Measurements from ENCODE around the gene KIRREL3.

The KIRREL3 gene

GRCh38 chr11:126819194-126819593, 181.4 kb downstream of the KIRREL3 start:
- no peak overlapping the region for H3K9ac ChIP-seq (ENCODE audit: low read length)

GRCh38 chr11:126817523-126818450, 182.8 kb downstream of the KIRREL3 start:
- Histone ChIP-seq H2AFZ (ENCODE audit: low read depth, low read length) (no peak overlapping the region), H3K9ac (ENCODE audit: low read length) (no peak overlapping the region), H3K9me3 (ENCODE audit: insufficient read depth, low read length) (no peaks in the 10 kb centered on the region), H3K27me3 (ENCODE audit: low read depth, low read length) (0 out of 2 replicates have a peak, but pooled peaks cover 3% of the 10 kb centered on the region), H3K4me1 (ENCODE audit: low read length) (no peaks in the 10 kb centered on the region), H3K36me3 (replicated peaks; ENCODE audit: low read depth, low read length) (no peaks in the 10 kb centered on the region), H3K27ac (ENCODE audit: low read length) (no peak overlapping the region), H3K79me2 (ENCODE audit: low read length) (no peaks in the 10 kb centered on the region), H3K4me2 (ENCODE audit: low read length) (no peak overlapping the region), H4K20me1 (ENCODE audit: insufficient read depth, low read length) (no peaks in the 10 kb centered on the region), H3K4me3 (ENCODE audit: low read length) (no peak overlapping the region)
- no peak for TF ChIP-seq CTCF (IDR thresholded peaks at IDR 0.05; ENCODE audit: low read depth, low read length)
- no peak for TF ChIP-seq EZH2phosphoT487 (IDR thresholded peaks at IDR 0.05; ENCODE audit: low read depth)

More at GRCh38 chr11:126819194-126819593, 181.4 kb downstream of the KIRREL3 start:
- no peaks in the 10 kb centered on the region for H3K36me3 ChIP-seq (replicated peaks; ENCODE audit: low read depth, low read length)
- H3K27me3 ChIP-seq (ENCODE audit: low read depth, low read length) = 0 out of 2 replicates have a peak, but pooled peaks cover 3% of the 10 kb centered on the region
- no peaks in the 10 kb centered on the region for H4K20me1 ChIP-seq (ENCODE audit: insufficient read depth, low read length)
- H3K79me2 ChIP-seq (ENCODE audit: low read length) = no peaks in the 10 kb centered on the region
- no peak overlapping the region for H3K4me3 ChIP-seq (ENCODE audit: low read length)
- TF ChIP-seq CTCF (IDR thresholded peaks at IDR 0.05; ENCODE audit: low read depth, low read length) = no peak
- no peak for TF ChIP-seq EZH2phosphoT487 (IDR thresholded peaks at IDR 0.05; ENCODE audit: low read depth)
- no peak overlapping the region for H2AFZ ChIP-seq (ENCODE audit: low read depth, low read length)
- no peak overlapping the region for H3K27ac ChIP-seq (ENCODE audit: low read length)
- H3K4me2 ChIP-seq (ENCODE audit: low read length) = no peak overlapping the region
- H3K4me1 ChIP-seq (ENCODE audit: low read length) = no peaks in the 10 kb centered on the region
- no peaks in the 10 kb centered on the region for H3K9me3 ChIP-seq (ENCODE audit: insufficient read depth, low read length)

GRCh38 chr11:126817096-126817495, 183.5 kb downstream of the KIRREL3 start:
- H3K79me2 ChIP-seq (ENCODE audit: low read length) = no peaks in the 10 kb centered on the region
- H3K4me1 ChIP-seq (ENCODE audit: low read length) = no peaks in the 10 kb centered on the region
- TF ChIP-seq EZH2phosphoT487 (IDR thresholded peaks at IDR 0.05; ENCODE audit: low read depth) (no peak), CTCF (IDR thresholded peaks at IDR 0.05; ENCODE audit: low read depth, low read length) (no peak)
- no peaks in the 10 kb centered on the region for H3K9me3 ChIP-seq (ENCODE audit: insufficient read depth, low read length)
- 0 out of 2 replicates have a peak, but pooled peaks cover 3% of the 10 kb centered on the region for H3K27me3 ChIP-seq (ENCODE audit: low read depth, low read length)
- no peak overlapping the region for H3K9ac ChIP-seq (ENCODE audit: low read length)
- H2AFZ ChIP-seq (ENCODE audit: low read depth, low read length) = no peak overlapping the region
- no peak overlapping the region for H3K4me3 ChIP-seq (ENCODE audit: low read length)
- H3K27ac ChIP-seq (ENCODE audit: low read length) = no peak overlapping the region
- H3K4me2 ChIP-seq (ENCODE audit: low read length) = no peak overlapping the region
- no peaks in the 10 kb centered on the region for H3K36me3 ChIP-seq (replicated peaks; ENCODE audit: low read depth, low read length)
- H4K20me1 ChIP-seq (ENCODE audit: insufficient read depth, low read length) = no peaks in the 10 kb centered on the region

GRCh38 chr11:126816645-126817044, 183.9 kb downstream of the KIRREL3 start:
- Histone ChIP-seq H3K79me2 (ENCODE audit: low read length) (no peaks in the 10 kb centered on the region), H3K9ac (ENCODE audit: low read length) (no peak overlapping the region), H3K4me2 (ENCODE audit: low read length) (no peak overlapping the region), H3K4me3 (ENCODE audit: low read length) (no peak overlapping the region), H4K20me1 (ENCODE audit: insufficient read depth, low read length) (no peaks in the 10 kb centered on the region), H3K36me3 (replicated peaks; ENCODE audit: low read depth, low read length) (no peaks in the 10 kb centered on the region), H3K27ac (ENCODE audit: low read length) (no peak overlapping the region), H3K4me1 (ENCODE audit: low read length) (no peaks in the 10 kb centered on the region), H2AFZ (ENCODE audit: low read depth, low read length) (no peak overlapping the region), H3K9me3 (ENCODE audit: insufficient read depth, low read length) (no peaks in the 10 kb centered on the region), H3K27me3 (ENCODE audit: low read depth, low read length) (0 out of 2 replicates have a peak, but pooled peaks cover under 1% of the 10 kb centered on the region)
- TF ChIP-seq EZH2phosphoT487 (IDR thresholded peaks at IDR 0.05; ENCODE audit: low read depth) (no peak), CTCF (IDR thresholded peaks at IDR 0.05; ENCODE audit: low read depth, low read length) (no peak)
